Measurements from ENCODE around the gene ENTHD1.
"Not testable (repeated sequence)": the region's sequence is repeated elsewhere in the genome, so short reads cannot be mapped to it uniquely, and the experiment has no call there.

ENTHD1 gene

DNA sequence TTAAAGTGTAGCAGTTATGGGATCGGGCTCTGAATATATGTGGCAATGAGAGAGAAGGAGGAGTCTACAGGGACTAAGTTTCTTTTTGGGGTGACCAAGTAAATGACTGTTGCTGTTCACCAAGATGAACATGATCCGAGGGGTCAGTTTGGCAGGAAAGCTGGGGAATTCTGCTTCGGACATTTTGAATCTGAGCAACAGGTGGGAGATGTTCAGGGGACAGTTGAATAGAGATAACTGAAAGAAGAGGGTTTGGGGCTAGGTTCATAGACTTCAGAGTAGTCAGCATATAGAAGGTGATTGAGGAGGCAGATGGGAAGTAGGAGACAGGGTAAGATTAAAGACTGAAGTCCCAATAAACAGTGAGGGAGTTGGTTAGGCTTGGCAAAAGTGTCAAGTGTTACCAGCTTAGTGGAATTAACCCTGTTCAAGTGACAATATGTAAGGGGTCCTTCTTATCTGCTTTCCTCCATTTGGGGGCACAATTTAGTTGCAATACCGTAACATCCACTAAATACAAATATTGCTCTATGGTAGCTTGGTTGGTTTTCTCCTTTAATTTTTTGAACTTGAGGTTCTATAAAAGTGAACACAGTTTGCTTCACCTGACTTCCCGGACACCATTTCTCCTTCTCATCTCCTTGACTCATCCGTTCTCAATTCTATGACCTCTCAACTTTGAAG lies 2.9 kb upstream of the ENTHD1 start:
- no peak for DNase-seq

DNA sequence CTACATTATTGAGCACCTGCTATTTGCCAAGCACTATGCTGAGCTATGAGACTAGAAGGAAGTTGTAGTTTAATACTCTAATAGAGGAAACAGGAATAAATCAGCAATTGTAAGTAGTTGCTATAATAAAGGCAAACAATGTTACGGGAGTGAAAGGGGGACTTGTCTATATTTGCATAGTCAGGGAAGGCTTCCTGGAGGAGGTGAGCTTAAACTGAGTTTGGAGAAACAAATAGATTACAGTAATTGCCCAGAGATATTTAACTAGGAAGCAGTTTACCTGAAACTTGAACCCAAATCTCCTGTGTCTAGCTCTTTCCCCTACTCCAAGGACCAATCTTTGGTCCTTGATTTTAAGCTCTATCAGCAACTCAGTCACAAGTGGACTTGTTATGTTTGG lies 2.1 kb upstream of the ENTHD1 start:
- DNase-seq = no peak

DNA sequence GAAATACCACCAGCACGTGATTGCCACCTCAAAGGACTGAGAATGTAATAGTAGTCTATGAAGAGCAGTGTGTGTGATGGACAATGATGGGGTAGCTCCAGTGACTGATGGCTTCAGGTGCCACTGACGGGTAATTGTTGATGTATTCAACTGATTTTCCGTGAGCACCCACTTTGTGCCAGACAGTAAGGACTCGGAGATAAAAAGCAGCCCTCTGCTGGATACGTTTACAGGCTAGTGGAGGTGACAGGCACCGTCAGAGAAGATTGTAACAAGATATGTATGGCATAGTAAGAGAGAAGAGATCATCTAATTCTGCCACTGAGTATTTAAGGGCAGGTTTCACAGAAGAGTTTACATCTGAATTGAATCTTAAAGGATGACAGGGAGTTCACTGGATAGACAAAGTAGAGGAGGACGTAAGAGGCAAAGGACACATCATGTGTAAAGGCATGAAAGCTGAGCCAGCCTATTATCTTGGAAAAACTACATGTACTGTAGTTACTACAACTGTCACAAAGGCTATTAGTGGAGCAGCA lies 1.1 kb upstream of the ENTHD1 start:
- no peak for DNase-seq

DNA sequence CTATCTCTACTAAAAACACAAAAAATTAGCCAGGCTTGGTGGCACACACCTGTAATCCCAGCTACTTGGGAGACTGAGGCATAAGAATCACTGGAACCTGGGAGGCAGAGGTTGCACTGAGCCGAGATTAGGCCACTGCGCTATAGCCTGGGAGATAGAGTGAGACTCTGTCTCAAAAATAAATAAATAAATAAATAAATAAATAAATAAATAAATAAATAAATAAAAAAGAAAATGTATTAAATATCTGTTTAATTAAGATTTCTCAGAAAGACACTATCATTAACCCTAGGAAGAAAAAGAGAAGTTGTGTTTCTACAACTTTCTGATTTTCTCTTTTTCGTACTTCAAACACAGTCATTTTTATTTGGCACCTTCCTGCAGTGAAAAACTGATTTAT lies 3.6 kb downstream of the ENTHD1 start:
- DNase-seq = not testable (repeated sequence)

DNA sequence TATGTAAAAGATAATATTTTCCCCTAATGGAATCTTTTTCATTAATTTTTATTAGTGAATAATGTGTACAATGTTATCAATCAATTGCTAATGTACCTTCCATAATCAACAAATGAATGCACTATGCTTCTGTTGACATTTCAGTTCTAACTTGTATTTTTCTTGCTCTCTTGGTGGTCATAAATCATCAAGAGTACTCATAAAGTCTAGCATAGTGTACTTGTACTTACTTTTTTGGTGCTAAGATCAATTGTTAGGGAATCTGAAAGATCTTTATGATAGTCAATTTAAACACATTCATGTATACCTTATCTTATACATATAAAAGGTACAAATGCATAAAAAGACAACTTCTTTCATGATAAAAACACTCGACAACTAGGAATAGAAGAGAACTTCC lies 10.5 kb downstream of the ENTHD1 start:
- DNase-seq = no peak

DNA sequence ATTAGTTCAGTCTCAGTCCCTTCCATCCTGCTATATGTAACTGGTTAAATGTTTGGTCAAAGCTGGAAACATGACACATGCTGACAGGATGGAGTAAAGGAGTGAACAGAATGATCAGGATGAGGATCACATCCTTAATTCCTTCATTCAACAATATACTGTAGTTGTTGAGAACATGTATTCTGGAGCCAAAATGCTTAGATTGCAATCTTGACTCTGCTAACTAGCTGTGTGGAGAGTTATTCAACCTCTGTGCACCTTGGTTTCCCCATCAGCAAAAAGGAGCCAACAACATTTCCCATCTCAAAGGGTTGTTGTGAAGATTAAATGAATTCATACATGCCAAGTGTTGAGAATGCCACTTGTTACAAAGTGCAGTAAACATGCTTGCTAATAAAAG lies 12.8 kb downstream of the ENTHD1 start:
- DNase-seq = no peak

DNA sequence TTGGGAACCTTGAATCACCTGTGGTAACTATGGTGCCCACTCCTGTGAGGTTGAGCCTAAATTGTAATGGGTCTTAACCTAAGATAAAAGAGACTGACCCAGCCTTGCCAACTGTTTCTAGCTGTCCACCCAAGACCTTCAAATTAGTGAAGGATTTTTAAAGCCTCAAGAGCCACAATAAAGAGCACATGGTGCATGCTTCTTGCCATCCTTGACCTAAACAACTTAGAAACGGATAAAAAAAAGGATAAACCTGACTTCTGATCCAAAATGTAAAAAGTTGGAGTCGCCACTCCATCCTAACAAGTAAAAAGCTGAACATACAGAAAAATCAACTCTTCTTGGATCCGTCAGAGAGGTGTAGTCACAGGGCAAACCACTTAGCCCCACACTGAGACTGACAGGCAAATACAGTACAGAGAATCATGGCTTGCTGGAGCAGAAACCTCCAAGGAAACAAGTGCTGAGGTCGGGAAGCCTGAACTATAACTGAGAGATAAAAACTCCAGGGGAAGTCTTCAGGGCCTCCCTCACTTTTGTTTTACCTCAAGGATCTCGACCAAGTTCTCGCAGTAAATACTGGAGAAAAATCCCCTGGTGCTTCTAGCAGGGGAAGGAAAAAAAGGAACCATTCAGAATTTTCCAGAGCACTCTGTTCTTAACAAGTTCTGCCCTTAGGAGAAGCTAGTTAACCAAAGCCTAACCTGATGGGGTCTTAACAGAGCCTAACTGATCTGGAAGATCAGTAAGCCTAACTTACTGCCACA lies 16.3 kb downstream of the ENTHD1 start:
- no peak for DNase-seq

DNA sequence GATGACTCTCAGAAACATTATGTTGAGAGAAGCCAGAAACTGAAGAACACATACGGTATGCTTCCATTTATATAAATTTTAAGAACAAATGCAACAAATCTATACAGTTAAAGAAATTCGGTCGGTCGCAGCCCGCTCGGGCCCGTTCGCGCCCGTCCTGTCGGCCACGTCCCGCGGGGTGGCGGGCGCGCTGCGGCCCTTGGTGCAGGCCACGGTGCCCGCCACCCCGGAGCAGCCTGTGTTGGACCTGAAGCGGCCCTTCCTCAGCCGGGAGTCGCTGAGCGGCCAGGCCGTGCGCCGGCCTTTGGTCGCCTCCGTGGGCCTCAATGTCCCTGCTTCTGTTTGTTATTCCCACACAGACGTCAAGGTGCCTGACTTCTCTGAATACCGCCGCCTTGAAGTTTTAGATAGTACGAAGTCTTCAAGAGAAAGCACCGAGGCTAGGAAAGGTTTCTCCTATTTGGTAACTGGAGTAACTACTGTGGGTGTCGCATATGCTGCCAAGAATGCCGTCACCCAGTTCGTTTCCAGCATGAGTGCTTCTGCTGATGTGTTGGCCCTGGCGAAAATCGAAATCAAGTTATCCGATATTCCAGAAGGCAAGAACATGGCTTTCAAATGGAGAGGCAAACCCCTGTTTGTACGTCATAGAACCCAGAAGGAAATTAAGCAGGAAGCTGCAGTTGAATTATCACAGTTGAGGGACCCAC lies 18.2 kb downstream of the ENTHD1 start:
- not testable (repeated sequence) for DNase-seq

DNA sequence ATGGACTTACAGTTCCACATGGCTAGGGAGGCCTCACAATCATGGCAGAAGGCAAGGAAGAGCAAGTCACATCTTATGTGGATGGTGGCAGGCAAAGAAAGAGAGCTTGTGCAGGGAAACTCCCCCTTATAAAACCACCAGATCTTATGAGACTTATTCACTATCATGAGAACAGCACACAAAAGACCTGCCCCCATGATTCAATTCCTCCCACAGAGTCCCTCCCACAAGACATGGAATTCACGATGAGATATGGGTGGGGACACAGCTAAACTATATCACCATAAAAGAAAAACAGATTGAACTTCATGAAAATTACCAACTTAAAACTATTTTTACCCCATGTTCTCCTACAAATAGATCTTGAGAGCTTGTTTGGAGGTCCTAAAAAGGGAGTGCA lies 19.6 kb downstream of the ENTHD1 start:
- no peak for DNase-seq

DNA sequence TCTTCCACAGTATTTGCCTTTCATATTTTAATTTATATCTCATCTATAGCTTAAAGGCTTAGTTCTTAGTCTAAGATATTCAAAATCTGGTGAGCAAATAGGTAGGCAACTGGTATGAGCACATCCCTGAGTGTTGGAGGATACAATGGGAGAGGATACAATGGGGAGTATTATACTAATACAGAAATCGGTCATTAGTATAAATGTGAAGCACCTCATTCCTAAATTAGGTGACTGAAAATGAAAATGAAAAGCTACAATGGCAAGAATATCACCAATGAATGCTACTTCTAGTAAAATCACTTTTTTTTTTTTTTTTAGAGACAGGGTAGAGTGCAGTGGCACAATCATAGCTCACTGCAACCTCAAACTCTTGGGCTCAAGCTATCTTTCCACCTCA lies 21.0 kb downstream of the ENTHD1 start:
- DNase-seq = no peak

DNA sequence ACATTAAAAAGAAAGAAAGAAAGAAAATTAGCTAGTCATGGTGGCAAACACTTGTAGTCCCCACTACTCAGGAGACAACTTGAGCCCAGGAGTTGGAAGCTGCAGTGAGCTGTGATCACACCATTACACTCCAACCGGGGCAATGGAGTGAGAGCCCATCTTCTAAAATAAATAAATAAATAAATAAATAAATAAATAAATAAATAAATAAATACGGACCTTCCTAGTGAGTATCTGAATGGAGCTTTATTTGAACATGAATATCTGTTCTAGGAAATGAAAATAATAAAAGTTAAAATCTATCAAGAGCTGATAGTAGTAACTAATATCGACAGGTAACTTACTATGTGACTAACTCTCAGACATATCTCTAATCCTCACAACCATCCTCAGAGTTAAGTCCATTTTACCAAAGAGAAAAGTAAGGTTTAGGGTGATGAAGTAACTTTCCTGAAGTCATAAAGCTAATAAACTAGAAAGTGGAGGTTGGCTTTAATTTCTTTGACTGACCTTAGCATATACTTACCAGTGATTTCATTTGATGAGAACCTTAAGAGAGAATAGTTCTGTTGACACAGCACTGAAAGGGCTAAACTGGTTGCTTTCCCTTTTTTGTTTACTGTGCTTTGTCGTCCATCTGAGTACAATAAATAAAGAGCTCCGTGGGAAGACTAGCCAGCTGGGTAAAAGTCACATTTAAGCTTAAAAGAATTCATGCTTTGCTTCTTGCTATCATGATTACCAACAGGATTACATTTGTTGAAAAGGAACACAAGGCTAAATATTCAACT lies 22.4 kb downstream of the ENTHD1 start:
- no peak for DNase-seq

DNA sequence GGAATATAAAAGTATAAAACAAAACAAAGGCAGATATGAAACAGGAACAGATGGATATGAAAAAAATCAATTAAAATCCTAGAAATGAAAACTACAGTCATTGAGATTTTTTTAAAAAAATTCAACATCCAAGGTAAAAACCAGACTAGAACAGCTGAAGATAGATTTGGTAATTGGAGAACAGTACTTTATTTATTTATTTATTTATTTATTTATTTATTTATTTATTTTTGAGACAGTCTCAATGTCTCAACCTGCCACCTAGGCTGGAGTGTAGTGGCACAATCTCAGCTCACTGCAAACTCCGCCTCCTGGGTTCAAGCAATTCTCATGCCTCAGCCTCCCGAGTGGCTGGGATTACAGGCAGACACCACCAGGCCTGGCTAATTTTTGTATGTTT lies 23.8 kb downstream of the ENTHD1 start:
- not testable (repeated sequence) for DNase-seq

DNA sequence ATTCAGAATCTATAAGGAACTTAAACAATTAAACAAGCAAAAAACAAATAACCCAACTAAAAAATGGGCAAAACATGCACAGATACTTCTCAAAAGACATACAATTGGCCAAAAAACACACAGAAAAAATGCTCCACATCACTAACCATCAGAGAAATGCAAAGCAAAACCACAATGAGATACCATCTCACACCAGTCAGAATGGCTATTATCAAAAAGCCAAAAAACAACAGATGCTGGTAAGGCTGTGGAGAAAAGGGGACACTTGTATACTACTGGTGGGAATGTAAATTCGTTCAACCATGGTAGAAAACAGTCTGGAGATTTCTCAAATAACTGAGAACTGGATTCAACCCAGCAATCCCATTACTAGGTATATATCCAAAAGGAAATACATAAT lies 24.8 kb downstream of the ENTHD1 start:
- DNase-seq = no peak

DNA sequence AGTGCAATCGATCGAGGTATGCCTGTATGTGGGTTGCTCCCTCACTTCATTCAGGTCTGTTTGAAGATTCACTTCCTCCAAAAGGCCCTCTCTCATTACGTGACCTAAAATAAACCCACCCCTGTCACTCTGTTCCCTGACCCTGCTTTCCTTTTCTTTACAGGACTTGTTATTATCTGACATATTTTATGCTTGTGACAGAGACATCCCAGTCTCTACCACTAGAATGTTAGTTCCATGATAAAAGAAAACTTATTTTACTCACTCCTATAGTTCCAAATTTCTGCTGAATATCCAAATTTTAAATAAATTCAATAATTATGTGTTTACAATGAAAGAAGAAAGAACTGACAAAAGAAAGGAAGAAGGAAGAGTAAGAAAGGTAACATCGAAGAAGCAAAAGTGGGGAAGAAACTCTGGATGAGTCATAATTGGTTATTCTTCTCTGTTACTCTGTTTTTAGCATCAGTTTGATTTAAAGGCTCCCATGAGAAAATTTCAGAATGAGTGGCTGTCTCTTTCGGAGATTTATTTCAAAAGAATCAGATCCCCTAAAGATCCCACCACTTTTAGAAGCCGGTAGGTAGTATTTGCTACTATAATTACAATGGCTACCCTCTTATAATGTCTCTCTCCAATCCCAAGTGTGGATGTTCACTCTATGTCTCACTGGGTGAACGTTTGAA lies 33.5 kb downstream of the ENTHD1 start:
- no peak for DNase-seq

DNA sequence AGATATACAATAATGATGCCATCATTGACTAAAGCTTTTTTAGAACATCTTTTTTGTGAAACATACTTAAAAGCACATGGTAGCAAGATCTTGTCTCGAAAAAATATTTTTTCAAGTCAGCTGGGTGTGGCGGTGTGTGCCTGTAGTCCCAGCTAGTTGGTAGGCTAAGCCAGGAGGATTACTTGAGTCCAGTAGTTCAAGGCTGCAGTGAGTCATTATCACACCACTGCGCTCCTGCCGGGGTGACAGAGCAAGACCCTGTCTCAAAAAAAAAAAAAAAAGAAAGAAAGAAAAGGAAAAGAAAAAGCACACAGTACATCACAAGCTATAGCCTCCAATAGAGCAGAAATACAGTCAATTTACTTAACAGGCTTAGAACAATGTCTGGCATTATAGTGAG lies 37.0 kb downstream of the ENTHD1 start:
- DNase-seq = no peak

DNA sequence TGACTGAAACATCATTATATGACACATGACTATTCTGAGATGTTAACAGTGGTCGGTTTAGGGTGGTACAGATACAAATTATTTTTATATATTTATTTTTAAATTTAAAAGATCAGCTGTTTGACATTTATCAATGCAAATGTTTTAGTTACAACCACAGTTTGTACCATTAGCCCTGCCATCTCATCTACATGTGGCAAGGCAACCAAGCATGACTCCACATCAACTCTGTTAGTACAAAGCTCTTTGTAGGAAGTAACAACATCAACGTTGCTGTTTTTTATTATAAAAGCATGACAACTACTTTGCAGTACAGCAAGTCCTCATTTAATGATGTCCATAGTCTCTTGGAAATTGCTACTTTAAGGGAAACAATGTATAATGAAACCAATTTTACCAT lies 40.8 kb downstream of the ENTHD1 start:
- DNase-seq = no peak

DNA sequence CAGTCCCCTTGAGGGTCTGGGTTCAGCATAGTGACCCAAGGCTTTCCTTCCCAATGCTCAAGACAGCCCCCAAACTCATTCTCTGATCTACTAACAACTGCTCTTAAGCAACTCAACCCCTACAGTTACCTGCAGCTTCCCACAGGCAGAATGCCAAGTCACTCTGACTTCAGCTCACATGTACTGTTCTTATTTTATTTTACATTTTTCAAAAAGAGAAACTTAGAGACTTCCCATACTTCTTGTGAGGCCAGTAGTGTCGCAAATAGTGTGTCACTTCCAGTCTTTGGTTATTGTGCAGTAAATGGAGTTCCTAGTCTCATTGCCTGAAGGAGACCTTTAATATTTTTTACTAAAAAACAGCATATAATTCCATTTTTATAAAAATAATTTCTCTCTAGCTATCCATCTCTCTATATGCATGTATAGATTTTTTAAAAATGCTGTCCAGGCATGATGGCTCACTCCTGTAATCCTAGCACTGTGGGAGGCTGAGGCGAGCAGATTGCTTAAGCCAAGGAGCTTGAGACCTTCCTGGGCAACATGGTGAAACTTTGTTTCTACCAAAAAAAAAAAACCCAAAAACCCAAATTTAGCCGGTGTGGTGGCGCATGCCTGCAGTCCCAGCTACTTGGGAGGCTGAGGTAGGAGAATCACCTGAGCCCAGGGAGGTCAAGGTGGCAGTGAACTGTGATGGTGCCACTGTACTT lies 41.8 kb downstream of the ENTHD1 start:
- DNase-seq = no peak

DNA sequence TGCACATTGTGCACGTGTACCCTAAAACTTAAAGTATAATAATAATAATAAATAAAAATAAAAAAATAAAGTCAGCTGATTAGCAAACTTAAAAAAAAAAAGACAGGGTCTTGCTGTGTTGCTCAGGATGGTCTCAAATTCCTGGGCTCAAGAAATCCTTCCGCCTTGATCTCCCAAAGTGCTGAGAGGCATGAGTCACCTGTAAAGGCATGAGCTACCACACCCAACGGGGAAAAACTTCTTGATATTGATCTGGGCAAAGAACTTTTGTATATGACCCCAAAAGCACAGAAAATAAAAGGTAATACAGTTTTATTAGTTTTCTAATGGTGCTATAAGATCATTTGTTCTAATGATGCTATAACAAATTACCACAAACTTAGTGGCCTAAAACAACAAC lies 46.1 kb downstream of the ENTHD1 start:
- no peak for DNase-seq

DNA sequence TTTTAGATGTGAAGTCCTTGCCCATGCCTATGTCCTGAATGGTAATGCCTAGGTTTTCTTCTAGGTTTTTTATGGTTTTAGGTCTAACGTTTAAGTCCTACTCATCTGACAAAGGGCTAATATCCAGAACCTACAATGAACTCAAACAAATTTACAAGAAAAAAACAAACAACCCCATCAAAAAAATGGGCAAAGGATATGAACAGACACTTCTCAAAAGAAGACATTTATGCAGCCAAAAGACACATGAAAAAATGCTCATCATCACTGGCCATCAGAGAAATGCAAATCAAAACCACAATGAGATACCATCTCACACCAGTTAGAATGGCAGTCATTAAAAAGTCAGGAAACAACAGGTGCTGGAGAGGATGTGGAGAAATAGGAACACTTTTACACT lies 47.0 kb downstream of the ENTHD1 start:
- DNase-seq = not testable (repeated sequence)

DNA sequence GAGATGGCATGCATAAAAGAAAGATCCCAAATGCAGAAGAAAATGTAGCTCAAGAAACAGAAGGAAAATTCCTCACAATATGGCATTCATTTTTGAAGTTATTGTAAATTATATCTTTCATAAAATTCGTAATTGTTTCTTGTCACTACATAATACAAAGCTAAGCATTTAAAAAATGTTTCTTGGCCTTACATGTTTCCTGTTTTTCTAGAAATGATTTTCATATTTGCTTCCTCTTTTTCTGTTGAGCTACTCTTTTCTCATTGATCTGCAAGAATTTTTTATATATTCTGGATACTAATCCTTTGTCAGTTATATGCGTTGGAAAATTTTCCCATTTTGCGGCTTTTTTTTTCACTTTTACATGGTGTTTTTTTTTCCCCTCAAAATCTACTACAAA lies 48.0 kb downstream of the ENTHD1 start:
- no peak for DNase-seq

DNA sequence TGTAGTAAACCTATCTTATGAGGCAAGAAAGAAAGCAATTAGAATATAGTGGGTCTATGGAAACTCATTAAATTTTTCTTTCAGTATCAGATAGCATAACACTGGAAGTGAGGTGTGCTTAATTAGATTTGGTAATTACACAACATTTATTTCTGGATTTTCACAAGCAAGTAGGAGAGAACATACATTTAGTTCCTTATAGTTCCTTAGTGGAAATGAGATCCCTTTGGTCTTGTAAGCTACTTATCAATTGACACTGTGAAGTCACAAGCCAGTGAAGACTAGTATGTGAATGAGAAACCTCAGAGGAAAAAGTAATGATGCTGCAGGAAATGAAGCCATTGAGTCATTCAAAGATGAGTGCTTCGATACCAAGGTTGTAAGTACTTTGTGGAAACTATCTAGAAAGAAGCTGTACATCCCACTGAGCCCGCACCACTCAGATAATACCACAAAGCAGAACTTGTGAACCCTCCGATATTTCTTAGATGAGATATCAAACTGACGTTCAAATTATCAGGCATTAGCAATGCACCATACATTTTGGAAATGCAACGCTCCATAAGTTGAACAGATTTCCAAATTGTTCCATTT lies 53.5 kb downstream of the ENTHD1 start:
- DNase-seq = no peak
